ENCODE measurements around the gene ZNF764.

The ZNF764 gene

GRCh38 chr16:30570636-30571444 lies 12.7 kb upstream of the ZNF764 start:
- DNase-seq (ENCODE audit: low spot score): no peak

GRCh38 chr16:30569746-30570635 lies 11.8 kb upstream of the ZNF764 start:
- DNase-seq (ENCODE audit: low spot score): no peak

GRCh38 chr16:30569281-30569680 lies 11.1 kb upstream of the ZNF764 start:
- no peak for DNase-seq (ENCODE audit: low spot score)

GRCh38 chr16:30567991-30568638 lies 9.9 kb upstream of the ZNF764 start:
- DNase-seq (ENCODE audit: low spot score): no peak

GRCh38 chr16:30567160-30567990 lies 9.2 kb upstream of the ZNF764 start:
- no peak for DNase-seq (ENCODE audit: low spot score)

GRCh38 chr16:30566531-30566930 lies 8.4 kb upstream of the ZNF764 start:
- DNase-seq (ENCODE audit: low spot score): no peak

- no peak for DNase-seq (ENCODE audit: low spot score)
These were observed 7.8 kb upstream of the ZNF764 start for GRCh38 chr16:30565984-30566383.

- no peak for DNase-seq (ENCODE audit: low spot score)
These were observed 7.4 kb upstream of the ZNF764 start for GRCh38 chr16:30565526-30565925.

GRCh38 chr16:30562021-30562420 lies 3.8 kb upstream of the ZNF764 start:
- DNase-seq (ENCODE audit: low spot score): no peak

GRCh38 chr16:30561089-30561816 lies 3.1 kb upstream of the ZNF764 start:
- no peak for DNase-seq (ENCODE audit: low spot score)

- DNase-seq (ENCODE audit: low spot score): no peak
These were observed 1.5 kb upstream of the ZNF764 start for GRCh38 chr16:30559690-30560089.

GRCh38 chr16:30558789-30559377 lies 709 bp upstream of the ZNF764 start:
- no peak for DNase-seq (ENCODE audit: low spot score)

- no peak for DNase-seq (ENCODE audit: low spot score)
These were observed 542 bp downstream of the ZNF764 start for GRCh38 chr16:30557707-30557956.

GRCh38 chr16:30556125-30556473 lies 2.1 kb downstream of the ZNF764 start:
- no peak for DNase-seq (ENCODE audit: low spot score)

- no peak for DNase-seq (ENCODE audit: low spot score)
These were observed 2.7 kb downstream of the ZNF764 start for GRCh38 chr16:30555315-30556124.

- peak; percentile 66 for DNase-seq (ENCODE audit: low spot score)
These were observed 3.4 kb downstream of the ZNF764 start for GRCh38 chr16:30554557-30555314.

GRCh38 chr16:30553393-30553899 lies 4.7 kb downstream of the ZNF764 start:
- DNase-seq (ENCODE audit: low spot score): no peak

GRCh38 chr16:30552956-30553355 lies 5.2 kb downstream of the ZNF764 start:
- DNase-seq (ENCODE audit: low spot score): no peak

- DNase-seq (ENCODE audit: low spot score): no peak
These were observed 6.4 kb downstream of the ZNF764 start for GRCh38 chr16:30551781-30552180.
